NCI-H2227 treated with DMSO at 0.1 percent for 48 hours (cell line): ENCODE data around the gene AVPR2.

Source experiments
- DNase-seq: peaks from one replicate; lab custom pipeline; 2025; lab: John Stamatoyannopoulos, UW

AVPR2 gene

DNA sequence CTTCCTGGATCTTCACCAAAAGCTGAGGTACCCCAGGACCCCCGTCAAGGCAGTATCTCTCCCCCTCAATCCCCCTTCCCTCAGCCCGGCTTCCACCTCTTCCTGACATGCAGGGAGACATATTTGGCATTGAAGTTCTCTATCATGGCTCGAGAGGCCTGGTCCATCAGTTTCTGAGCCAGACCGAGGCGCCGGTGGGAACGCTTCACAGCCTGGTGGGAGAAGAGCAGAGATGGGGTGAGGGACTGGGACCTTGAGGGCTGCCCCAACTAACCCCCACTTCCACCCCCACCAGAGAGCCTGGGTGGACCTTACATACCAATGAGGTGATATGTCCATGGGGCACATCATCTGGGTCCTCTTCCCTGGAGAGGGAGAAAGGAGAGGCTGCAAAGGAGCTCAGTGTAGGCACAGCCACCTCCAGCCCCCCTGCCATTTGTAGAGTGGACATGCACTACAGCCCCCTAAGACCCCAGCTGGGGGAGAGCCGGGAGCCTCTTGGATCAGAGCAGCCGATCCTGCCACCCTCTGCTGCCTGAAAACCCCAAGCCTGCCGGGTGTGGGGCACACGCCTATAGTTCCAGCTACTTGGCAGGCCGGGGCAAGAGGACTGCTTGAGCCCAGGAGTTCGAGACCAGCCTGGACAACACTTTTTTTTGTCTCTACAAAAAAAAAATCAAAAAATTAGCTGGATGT lies 27.9 kb downstream of the AVPR2 start:
- DNase-seq, result no peak

DNA sequence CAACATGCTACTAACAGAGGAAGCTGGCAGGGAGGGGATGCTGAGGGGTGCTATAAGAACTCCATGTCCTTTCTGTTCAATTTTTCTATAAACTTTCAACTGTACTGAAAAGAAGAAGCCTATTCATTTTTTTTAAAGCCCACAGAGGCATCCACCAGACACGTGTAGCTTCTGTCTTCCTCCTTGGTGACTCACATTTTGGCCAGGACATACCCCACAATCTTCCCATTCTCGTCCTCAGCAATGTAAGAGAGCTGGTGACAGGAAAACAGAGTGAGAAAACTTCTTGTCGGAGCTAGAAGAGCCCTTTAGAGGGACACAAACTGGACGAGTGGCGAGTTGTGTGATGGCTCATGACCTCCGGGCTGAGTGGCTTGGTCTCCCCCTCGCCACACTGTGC lies 29.3 kb downstream of the AVPR2 start:
- DNase-seq, result no peak

DNA sequence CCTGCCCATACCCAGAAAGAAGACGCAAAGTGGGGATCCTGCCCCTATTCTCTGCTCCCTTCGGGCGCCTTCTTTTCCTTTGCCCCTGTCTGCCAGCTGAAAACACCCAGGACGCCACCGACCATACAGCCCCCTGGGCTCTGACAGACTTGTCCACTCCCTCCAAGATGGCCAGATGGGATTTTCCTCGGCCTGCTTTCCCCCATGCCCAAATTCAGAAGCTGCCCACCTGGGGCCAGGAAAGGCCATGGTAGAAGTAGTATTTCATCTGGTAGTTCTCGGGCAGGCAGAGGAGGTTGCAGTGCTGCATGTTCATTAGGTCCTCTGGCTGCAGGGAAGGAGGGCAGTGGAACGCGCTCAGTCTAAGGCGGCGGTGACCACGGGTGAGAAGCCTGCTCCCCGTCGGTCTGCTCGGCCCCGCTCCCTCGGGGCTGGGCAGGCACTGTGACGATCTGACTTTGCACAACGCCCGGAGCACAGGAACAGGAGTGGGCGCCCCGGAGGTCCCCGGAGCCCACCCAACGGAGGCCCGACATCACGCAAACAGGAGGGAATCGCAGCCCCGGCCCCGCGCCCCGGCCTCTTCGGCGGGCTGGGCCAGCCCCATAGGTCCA lies 29.8 kb downstream of the AVPR2 start:
- DNase-seq, result no peak

DNA sequence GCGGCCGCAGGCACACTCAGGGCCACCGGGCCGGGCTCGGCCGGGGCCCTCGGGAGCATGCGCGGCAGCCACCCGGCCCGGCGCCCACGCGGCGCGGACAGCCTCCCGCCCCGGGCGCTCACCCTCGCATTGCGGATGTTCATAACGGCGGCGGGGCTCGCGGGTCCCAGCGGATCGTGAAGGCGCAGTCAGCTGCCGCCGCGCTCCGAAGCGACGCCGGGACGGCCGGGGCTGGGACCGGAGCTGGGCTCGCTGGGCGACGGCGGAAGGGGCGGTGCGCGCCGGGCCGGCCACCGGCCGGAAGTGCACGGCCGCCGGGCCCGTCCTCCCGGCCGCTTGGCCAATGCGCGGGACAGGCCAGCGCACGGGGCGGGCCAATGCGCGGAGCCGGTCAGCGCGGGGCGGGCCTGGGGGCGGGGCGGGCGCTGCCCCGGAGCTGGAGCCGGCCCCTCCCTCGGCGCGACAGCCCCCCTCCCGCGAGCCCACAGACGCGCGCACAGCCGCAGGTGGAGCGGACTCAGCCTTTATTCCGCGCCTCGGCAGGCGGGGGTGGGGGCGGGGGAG lies 30.4 kb downstream of the AVPR2 start, which contains the start of gene NAA10:
TSS of gene NAA10 (minus strand) at position 276 of the 564 bp plus-strand sequence. CDS start at position 143, 133 bp downstream.
- DNase-seq, result peak; percentile 49

DNA sequence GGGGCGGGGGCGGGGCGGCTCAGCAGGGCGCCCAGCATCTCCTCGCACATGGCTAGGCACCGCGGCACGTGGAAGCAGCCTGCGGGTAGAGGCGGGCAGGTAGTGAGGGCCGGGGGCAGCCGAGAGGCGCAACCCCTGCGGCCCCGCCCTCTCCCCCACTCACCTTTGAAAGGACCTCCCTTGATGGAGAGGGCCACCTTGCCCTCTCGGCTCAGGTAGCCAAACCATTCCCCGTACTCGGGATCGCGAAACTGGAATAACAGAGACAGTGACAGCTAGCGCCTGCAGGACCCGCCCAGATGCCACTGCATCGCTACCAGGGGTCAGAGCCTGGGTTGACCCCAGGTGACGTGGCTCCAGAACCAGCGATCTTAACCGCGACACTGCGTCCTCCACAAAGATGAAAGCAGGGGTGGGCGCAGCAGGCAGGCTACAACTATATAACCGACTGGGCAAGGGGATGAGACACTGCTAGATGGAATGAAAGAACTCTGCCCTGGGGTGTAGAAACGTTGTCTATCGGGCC lies 30.9 kb downstream of the AVPR2 start:
- no peak for DNase-seq

DNA sequence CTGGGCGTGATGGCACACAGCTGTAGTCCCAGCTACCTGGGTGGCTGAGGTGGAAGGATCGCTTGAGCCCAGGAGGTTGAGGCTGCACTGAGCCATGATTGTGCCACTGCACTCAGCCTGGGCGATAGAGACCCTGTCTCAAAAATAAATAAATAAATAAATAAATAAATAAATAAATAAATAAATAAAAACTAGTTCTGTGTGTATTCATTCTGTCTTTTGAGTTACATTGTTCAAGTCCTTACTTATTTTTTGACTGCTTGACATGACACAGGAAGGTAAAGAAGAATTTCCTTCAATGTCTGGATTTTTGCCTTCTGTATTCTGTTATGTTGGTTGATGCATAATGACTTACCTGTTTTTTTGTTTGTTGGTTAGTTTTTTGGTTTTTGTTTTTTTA lies 32.6 kb downstream of the AVPR2 start:
- no peak for DNase-seq

DNA sequence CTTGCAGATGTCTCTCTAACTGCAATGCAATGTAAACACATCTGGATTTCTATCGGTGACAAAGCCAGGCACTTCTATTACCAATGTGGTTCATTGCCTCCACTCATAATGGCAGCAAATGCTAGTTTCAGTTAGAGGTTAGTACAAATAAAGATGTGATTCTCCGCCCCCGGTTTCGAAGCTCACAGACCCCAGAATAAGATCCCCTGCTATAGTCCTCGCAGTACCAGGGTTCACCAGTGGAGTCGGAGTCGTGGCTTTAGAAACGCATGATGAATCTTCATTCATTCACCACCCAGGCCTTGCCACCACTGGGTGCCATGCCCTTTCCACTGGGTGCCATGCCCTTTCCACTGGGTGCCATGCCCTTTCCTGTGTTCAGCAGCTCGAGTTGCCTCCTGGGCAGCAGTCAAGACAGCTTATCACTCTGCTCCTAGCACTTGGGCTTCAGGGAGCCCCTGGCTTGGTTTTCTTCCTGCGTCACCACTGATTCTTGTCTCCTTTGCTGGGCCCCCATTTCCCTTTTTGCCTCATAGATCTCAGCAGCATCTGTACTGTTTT lies 33.8 kb downstream of the AVPR2 start:
- no peak for DNase-seq

DNA sequence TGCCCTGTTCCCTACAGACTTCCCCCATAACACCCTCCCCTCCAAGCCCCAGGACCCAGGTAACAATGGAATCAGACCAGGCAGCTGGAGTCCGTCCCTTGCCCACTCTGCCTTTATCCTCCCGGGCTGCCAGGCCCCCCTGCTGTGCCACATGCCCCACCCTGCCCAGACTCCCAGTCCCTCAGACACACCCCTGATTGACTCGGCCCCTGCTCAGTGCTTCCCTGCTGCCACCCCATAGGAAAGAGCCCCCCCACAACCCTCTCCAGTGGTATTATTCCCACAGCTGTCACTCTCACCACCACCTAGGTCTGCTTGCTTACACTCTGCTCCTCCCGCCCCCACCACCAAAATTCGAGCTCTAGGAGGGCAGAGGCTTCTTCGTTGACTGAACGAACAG lies 35.1 kb downstream of the AVPR2 start:
- no peak for DNase-seq

DNA sequence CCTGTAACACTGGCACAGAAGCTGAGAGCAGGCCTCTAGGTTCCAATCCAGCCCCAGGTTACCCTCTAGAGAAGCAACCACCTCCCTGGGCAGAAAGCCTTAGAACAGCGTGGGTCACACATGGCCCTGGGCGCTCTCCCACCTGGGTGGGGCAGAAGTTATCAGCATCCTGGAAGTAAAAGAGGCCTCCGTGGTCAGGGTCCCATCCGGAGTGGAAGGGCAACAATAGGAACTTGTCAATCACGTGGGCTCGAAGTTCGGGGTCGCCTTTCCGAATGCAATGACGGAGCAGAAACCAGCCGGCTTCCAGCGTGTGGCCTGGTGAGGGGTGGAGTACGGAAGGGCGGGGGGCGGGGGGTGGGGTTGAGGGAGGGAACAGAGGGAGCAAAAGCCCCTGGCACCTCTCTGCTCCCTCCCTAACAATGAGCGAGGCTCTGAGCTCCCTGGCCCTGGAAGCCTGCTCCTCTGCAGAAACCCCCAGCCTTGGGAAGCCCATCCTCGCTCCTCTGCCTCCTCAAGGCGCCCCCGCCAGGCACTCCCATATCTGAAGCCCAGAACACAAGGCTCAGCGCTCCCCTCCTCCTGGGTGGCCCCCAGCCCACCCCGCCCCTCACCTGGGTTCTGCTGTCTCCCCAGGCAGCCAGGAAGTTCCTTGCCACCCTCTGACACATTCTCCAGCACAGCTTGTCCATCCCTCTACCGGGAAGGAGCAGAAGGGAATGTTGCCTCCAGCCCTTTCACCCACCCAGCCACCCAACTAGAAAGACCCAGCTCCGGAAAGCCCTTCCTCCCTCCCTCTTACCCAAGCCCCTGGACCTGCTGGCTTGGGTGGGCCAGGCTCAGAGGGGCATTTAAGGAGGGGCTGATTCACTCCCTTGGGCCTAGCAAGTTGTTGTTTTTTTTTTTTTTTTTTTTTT lies 37.1 kb downstream of the AVPR2 start:
- DNase-seq, result no peak

DNA sequence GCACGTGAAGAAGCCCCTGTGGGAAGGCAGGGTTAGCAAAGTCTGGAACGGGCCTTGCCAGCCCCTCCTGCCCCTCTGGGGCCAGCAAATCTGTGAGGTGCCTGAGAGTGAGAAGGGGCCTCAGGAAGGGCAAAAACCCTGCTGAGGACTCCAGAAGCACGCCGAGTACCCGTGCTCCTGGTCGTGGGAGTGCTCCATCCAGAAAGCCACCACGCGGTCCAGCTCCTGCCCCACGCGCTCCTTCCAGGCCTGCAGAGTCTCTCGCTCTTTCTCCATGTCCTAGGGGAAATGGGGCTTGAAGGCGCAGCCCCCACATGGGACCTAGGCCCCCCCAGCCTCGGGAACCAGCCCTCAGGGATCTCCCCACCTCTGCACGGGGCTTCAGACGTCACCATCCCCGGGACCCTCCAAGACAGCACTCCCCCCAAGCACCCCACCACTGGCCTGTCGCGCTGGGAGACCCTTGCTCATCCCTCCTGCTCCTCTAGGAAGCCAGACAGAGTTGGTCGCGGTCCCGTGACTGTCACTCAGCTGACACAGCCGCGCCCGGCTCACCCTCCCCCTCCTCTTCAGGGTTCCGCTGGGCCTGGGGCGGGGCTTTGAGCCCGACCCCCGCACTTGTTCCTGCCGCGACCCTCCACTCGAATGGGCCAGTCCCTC lies 39.8 kb downstream of the AVPR2 start, which contains the start of gene RENBP:
TSS of gene RENBP (minus strand) at position 504 of the 660 bp plus-strand sequence. CDS start at position 471, 33 bp downstream.
- peak; percentile 8 for DNase-seq

DNA sequence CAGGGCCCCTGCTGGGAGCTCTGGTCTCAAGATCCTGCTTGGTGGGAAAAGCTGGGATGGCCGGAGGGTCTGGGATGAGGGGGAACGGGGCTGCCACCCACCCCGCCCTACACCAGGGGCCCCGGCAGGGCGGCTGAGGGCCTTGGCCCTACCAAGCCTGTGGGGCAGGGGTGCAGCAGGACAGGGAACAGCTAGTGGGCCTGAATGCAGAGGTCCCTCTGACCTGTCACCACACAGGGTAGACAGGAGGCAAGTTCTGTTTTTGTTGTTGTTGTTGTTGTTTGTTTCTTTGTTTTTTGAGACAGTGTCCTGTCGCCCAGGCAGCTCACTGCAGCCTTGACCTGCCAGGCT lies 40.3 kb downstream of the AVPR2 start:
- no peak for DNase-seq

DNA sequence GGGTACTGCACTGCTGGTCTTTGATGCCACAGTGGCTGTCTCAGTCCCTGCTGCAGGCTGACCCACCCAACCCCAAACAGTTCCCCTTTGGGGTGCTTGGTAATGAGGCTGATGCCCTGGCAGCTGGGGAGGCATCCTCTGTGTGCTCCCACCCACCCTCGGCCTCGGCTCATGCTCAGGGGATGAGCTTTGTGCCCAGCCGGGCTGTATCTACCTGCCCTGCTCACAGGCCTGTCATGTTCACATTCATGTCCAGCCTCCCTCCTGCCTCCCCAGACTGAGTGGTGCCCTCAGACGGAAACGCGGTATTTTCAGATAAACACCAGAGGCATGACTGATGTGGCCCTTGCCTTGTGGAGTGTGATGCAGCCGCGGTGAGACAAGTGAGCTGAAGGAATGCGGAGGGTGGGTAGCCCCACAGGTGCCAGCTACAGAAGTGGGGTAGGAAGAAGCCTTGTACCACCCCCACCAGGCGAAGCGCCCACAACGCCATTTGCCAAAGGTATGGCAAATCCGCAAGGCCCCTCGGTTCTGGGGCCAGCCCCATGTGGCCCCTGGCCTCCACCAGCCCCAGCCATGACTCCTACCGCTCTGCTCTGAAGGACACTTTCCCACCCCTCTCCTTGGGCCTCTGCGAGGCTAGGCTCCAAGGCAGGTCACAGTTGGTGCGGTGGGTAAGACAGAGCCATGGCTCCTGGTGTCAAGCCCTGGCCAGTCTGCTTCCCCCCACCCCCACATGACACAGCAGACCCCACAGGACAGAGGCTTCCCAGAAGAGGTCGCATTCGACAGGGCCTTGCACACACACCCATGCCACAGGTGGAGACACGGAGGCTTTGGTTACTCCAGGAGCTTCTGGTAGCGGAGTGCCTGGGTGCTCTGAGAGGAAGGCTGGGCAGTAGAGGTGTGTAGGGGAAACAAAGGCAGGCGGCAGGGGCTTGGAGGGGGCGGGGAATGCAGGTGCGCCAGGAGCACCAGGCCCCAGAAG lies 41.8 kb downstream of the AVPR2 start:
- DNase-seq, result no peak

DNA sequence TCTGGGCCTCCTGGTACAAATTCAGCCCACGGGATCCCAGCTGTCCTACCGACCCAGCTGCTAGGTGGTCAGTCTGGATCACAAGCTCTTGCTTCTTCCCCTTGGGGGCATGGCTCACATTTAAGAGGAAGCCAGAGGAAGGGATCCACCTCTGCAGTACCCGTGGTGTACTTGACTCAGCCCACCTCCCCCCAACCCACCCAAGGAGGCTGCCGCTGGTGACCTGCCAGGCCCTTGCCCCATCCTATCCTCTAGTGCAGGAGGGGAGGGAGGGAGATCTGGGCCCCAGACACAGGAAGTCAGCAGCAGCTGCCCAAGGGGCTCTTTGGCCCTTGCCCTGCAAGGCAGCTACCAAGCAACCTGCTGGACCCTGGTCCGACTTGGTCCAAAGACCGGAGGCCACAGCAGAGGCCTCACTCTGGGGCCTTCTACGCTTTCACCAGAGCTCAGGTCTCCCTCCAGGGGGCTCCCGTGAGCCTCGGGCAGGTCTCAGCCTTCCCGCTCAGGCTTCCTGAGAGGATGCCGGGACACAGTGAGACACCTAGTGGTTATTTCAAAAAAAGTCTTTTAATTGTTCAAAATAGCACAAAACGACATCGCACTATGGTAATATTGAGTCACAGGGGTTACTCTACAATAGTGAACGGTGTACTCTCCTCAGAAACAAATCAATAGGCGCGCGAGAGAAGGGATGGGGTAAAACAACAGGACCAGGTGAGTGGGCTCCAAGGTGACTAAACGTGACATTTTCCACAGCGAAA lies 42.7 kb downstream of the AVPR2 start:
- DNase-seq, result peak; percentile 48

DNA sequence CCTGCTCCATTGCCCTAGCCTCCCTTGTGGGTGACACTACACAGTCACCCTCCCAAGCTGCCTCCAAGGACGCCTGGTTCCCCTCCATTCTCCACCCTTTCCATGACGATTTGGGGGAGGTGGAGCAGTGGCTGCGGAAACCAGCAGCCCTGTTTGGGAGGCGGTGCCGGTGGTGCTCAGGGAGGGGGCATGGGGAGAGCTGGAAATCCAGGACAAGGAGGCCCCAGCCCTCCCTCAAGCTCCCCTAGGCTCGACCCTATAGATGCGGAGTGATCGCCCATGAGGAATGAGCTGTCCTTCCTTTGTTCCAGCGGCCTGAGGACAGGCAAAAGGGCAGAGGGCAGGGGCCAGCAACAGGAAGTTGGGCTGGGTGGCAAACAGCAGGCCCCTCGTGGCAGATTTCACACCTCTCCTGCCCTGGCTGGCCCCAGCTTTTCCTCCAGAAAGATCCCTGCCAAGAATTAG lies 43.6 kb downstream of the AVPR2 start:
- no peak for DNase-seq

DNA sequence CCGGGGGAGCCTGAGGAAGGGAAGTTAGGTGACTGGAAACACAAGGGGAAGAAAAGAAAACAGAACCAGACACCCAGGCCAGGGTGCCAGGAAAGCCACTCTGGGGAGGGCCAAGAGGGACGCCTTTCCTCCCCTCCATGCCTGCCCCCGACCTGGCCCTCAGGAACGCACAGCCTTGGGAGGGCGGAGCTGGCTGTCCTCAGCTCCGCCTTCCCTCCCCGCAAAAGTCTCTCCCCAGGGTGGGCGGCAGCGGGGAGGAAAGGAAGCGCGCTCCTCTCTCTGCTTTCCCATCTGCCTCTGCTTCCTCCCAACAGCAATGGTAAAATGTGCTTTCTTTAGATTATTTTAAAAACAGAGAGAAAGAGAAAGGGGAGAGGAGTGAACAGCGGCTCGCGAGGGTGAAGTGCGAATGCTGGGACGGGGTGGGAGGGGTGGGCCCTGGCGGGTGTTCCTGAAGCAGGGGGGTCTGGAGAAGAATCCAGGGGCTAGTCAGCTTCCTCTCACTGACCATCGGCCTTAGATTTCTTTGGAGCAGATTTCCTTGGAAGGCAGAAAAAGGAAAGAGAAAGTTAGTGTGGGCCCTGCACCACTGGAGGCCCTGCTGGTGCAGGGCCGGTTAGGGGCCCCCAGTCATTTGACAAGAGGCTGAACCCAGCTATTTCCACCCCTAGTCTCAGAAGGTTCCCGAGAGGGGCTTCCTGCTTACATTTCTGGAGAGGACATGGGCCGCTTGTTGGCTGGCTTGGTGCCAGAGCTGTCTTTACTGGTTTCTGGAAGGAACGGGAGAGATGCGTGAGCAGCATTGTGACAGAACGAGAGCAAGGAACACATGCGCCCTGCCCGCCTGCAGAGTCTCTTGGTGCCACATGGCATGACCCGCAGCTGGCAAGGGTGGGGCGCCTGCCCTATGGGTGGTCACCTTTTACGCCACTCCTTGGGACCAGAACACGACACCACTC lies 44.7 kb downstream of the AVPR2 start:
- DNase-seq, result no peak

DNA sequence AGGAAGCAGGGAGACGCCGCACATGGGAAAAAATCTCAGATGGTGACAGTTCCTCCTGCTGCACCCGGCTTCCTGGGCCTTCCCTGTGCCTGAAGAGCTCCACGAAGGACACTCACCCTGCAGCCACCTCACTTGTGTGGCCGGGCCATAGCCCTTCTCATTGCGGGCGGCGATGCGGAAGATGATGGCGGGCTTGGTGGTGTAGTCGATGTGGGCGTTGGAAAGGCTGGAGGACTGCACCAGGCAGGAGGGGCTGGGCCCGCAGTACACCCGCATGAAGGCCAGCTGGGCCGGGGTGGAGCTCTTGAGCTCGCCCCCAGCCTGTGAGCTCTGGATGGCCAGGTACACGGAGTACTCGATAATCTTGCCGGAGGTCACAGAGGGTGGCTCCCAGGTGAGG lies 45.7 kb downstream of the AVPR2 start:
- no peak for DNase-seq

DNA sequence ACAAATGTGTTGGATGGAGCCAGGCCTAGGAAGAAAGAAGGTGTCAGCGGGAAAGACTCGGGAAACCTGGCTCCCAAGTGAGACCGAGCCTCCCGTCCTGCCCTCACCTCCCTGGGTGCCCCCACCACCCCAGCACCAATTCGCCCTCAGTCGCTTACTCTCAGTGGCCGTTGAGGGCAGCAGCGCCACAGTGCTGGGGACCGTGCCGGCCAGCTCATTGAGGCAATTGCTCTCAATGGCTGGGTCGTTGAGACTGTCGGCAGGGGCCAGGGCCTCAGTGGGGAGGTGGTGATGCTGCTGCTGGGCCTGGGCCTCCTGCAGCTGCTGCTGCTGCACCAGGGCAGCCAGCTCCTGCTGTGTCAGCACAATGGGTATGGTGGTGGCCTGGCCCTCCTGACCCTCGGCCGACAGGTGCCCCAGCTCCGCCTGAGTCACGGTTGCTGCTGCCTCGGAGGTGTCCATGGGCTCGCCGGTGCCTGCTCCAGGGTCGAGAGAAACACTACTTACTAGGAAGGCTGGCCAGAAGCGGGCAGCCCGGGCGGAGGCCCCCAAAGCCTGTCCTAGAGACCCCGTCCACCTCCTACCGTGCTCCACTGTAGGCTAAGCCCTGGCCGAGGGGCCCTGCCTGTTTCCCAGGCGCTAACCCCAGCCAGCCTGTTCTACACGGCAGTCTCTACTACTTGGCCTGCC lies 47.4 kb downstream of the AVPR2 start:
- no peak for DNase-seq
